Measurements from ENCODE around the gene GAREM1.

GAREM1 gene

GRCh38 chr18:32422978-32423740 lies 47.5 kb downstream of the GAREM1 start:
- no peak for DNase-seq

- DNase-seq, result no peak
Observed at GRCh38 chr18:32422201-32422600, 48.5 kb downstream of the GAREM1 start.

DNA sequence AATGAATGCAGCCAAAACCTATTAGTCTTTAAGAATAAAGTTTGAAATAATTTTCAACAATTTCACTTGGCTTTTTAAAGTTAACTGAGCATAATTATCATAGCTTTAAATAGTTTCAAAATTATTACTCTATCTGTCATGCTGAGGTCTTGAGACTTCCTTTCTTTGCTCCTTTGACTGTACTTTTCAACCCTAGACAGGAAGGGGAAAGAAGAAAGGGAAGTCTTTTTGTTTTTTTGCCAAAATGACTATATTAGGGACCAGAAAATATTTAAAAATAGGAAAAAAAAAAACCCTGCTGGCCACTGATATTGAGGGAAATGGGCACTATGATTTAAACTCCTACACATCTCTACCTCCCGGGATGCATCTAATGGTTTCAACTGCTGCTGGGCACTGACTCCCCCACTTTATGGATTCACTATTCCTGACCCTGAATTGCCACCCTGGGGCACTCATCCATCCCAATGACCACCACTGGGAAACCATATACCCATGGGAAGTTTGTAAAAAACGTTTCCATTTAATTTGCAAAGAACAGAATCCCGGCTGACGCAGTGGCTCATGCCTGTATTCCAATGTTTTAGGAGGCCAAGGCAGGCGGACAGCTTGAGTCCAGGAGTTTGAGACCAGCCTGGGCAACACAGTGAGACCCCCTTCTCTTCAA lies 50.5 kb downstream of the GAREM1 start:
- DNase-seq, result no peak

GRCh38 chr18:32418148-32418547 lies 52.5 kb downstream of the GAREM1 start:
- DNase-seq, result no peak

GRCh38 chr18:32405588-32405987 lies 65.1 kb downstream of the GAREM1 start:
- DNase-seq, result no peak

DNA sequence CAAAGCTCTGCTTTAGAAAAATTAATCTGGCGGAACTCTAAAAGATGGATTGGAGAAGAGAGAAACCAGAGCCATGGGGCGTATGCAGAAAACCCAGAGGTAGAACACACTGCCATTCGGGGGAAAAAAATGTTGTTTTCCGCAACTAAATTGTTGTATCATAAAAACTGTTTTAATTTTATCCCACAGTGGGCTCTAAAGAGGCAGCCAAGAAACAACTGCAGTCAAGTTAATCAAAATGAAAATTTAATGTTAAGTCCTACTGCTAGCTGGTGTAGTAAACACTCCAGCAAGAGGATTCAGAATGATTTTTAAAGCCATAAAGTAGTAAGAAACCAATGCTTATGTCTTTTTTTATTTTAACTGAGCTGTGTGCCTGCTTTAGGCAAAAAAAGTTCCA lies 69.1 kb downstream of the GAREM1 start:
- DNase-seq, result no peak

DNA sequence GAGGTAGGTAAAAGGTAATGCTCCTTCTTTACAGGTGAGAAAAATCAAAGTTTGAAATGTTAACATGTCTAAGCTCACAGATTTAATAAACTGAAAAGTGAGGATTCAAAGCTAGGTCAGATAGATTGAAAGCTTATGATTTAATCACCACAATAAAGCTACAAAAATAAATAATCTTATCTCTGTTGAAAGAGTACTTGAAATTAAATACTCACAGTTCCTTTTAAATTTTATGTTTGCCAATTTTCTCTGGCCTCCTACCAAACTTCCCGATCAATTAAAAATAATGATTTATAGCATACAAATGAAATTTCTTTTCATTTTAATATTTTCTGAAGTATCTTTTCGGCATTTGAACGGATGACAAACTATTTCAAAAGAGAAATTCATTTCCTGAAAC lies 77.3 kb downstream of the GAREM1 start:
- no peak for DNase-seq

- DNase-seq, result no peak
Observed at GRCh38 chr18:32391126-32391525, 79.6 kb downstream of the GAREM1 start.

DNA sequence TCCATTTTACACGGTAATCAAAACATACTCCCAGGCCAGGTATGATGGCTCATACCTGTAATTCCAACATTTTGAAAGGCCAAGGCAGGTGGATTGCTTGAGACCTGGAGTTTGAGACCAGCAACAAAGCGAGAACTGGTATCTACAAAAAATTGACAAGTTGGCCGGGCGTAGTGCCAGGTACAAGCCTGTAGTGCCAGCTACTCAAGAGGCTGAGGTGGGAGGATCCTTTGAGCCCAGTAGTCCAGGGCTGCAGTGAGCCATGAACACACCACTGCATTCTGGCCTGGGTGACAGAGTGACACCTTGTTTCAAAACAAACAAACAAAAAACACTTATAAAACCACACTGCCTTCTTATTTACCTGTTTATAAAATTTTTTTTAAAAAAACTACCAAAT lies 80.8 kb downstream of the GAREM1 start:
- no peak for DNase-seq

DNA sequence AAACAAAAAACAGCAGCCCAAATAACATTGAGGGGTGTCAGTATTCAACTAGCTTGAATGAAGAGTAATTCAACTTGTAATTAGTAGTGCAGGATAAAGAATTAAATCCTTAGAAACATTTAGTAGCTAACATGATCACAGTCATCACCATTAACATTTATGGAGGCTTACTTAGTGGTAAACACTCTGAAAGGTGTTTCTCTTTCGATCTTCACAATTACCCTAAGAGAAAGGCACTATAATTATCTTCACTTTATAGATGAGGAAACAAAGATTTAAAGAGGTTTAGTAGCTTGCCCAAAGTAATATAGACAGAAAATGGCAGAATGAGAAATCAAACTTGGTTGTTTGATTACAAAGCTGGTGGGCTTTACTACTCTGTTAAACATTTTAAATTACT lies 81.5 kb downstream of the GAREM1 start:
- no peak for DNase-seq

DNA sequence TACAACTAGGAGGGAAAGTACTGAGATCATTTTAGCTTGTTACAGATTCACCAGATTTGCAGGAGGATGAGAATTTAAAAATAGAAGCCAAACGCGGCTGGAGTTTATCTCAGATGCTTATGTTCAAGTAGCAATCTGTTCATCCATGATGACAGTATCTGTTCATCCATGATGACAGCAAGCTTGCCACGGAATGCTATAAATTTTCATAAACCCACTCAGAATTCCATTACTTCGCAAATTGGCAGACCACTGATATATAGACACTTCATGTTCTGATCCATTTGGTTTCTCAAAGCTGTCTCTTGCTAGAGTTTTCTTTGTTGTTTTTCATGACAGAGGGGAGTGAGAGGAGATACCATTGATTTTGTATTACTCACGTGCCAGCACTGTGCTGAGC lies 84.2 kb downstream of the GAREM1 start:
- DNase-seq, result no peak

GRCh38 chr18:32383050-32383819 lies 87.4 kb downstream of the GAREM1 start:
- no peak for DNase-seq

DNA sequence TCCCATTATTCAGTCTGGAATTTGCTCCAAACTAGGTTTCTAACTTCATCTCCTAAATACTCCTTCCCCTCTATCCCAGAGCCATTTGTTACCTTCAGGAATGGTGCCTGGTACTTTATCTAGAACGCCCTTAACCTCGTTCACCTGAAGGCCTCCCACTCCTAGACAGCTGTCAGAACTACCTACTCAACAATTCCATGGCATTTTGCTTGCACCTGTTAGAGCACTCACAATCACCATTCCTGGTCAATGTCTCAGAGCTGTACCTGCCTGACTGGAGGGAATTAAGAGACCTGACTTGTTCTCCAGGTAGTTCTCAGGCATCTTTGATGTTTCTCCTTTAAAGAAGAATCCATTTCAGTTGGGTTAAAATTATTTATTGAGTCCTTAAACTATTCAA lies 88.9 kb downstream of the GAREM1 start:
- DNase-seq, result no peak

GRCh38 chr18:32380559-32380958 lies 90.1 kb downstream of the GAREM1 start:
- no peak for DNase-seq

- DNase-seq, result no peak
Observed at GRCh38 chr18:32379891-32380290, 90.8 kb downstream of the GAREM1 start.

DNA sequence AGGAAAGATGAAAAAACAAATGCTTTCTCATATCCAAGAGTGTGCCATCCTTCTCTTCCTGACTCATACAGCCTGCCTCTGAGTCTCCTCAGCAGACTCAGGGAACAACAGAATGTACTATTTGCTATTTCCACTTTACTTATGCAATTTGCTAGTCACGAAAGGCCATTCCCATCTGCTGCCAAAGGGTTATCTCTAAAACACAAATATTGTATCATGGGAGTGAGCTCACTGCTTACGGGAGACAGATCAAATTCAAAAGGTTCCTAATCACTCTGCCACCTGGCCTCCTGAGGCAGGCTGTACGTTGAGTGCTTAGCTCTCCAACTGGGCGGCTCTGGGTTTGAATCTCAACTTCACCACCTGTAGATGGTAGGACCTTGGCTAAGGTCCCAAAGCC lies 92.0 kb downstream of the GAREM1 start:
- DNase-seq, result no peak

GRCh38 chr18:32373995-32374394 lies 96.7 kb downstream of the GAREM1 start:
- no peak for DNase-seq

DNA sequence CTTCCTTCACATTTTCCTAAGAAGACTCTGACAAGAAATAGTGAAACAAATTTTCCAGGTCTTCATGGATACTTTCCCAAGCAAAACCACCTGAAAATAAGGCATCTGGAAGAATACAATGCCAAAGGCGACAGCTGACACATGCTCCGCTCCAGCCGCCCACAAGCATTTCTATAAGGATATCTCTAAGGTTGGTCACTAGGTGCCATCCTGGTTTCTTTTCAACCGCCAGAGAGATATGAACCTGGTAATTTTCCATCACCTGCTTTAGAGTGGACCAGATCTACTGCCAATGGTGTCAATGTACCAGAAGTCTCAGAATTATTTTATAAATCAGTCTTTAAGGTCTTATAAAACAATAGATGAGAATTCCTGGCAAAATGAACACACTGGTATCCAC lies 97.2 kb downstream of the GAREM1 start:
- no peak for DNase-seq

DNA sequence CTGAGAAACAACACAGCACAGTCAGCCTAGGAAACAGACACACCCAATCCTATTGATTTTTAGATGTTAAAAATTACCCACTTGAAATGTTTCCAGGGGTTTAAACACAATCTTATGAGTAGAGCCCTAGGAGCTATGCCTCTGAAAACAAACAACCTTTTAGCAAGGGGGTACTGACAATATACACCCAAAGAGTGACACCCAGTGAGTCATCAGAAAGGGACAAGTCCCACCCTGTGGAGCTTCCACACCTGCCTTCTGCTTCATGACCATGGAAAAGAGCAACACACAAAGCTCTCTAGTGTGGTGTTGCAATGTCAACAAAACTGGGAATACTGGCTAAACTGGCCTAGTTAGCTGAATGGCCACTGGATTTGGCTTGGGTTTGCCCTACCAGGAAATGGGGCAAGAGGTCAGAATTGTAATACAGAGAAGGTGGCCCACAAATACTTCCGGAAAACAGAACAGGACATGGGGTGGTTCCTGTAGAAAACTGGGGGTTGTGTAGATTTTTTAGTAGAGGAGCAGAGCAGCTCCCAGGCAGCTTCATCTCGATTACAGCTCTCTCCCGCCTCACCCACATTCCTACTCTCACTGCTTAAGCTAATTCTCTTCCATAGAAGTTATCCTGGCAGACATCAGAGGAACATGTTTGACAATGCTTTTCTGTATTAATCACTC lies 98.2 kb downstream of the GAREM1 start:
- DNase-seq, result no peak

- no peak for DNase-seq
Observed at GRCh38 chr18:32372047-32372380, 98.7 kb downstream of the GAREM1 start.

DNA sequence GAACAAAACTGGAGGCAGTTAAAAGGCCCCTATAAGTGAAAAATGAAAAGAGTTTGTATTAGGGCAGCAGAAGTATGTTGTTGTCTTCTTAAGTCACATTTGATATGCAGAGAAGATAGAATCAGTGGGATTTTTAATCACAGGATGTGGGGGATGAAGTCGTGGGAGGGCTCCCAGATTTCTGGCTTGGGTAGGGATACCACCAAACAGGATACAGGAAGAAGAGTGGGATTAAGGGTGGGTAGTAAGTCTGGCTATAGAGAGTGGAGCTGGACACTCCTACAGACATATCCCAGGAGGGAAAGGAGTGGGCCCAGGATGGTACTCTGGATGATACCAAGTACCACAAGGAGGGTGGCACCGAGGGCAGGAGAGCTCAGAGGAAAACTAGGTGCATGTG lies 99.3 kb downstream of the GAREM1 start:
- no peak for DNase-seq

GRCh38 chr18:32368991-32369390 lies 101.7 kb downstream of the GAREM1 start:
- no peak for DNase-seq

DNA sequence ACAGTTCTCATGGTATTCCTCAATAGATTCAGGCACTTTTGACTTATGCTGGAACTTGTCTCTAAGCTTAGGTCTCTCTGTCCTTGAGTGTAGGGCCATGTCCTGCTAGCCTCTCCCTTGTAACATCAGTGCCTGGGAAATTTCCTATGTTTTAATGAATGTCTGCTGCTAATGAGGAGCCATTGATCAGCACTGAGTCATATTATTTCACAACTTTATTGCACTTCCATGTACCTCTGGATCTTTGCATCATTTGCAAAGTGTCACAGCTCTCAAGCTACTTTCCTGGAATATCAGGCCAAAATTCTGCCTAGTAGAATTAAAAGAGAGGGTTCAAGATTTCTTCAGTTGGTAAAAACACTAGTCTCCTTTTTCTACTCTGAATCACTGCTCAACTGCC lies 102.5 kb downstream of the GAREM1 start:
- DNase-seq, result no peak
